GM21526 (cell line): ENCODE data around the gene SPOCK1.

ENCODE experiments used
- ATAC-seq: cut with Tn5 transposase; IDR thresholded peaks from one replicate; pipeline ENCODE4 v1.9.1; 2021; ENCODE audit warnings: moderate library complexity; ENCODE audit not compliant: unreplicated experiment, low FRiP score

The SPOCK1 gene

DNA sequence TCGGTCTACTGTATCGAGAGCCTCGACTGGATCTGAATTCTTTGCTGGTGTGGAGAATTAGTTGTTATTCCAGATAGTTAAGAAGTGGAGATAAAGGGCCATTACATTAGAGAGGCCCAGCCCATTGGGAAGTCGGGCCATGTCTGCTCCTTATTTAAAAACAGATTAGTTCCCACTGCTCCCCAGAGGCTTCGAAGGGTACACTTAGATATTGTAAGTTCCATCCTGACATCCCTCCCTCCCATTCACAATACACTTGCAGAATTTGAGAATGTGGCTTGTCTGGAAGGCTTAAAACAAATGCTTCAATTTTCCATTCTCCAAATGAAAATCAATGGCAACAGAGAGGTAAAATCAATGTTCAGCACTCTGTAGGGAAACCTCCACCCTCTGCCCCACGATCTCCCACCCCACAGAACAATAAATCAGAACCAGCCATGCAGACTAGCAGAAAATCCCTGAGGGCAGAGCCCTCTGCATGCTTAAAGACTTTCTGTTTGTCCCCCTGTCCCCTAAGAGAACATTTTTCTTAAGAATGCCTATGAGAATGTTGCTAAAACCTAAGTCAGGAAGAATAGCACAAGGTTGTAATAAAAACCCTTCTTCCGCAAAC, 364.1 kb downstream of the SPOCK1 start:
- no peak for ATAC-seq

- ATAC-seq = no peak
These were observed 369.0 kb downstream of the SPOCK1 start for GRCh38 chr5:137129886-137130680.

- no peak for ATAC-seq
These were observed 371.1 kb downstream of the SPOCK1 start for GRCh38 chr5:137128012-137128411.

DNA sequence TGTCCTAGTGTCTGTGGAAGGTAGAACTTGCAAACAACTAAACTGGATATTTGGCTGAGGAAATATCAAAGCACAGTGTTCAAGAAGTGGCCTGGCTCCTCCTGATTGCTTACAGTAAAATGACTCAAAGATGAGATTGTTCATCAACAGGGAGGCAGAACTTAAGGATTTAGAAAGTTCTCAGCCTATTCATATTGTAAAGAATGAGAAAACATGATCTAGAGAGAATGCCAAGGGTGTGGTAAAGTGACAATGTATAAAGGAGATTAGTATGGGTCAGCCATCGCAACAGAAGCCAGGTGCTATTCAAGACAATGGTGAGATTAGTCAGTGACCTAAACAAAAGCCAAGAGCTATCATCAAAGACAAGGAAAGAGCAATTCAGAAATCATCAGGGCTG, 372.3 kb downstream of the SPOCK1 start:
- no peak for ATAC-seq

DNA sequence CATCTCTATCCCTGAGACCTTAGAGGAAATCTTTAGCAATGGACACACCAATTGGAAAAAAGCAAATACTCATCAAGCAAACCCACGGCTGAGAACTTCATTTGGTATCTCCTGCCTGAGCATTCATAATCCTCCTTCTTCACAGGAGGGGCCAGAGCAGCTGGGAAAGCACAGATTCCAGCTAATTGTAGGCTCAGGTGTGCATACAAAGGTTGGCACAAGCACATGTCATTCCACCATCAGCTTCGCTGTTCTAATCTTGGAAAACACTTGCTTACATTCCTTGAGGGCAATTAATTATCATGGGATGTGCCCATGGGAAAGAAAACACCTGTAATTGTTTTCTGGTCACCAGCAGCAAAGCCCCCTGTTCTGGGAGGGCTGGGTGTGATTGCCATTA, 376.6 kb downstream of the SPOCK1 start:
- ATAC-seq = no peak

DNA sequence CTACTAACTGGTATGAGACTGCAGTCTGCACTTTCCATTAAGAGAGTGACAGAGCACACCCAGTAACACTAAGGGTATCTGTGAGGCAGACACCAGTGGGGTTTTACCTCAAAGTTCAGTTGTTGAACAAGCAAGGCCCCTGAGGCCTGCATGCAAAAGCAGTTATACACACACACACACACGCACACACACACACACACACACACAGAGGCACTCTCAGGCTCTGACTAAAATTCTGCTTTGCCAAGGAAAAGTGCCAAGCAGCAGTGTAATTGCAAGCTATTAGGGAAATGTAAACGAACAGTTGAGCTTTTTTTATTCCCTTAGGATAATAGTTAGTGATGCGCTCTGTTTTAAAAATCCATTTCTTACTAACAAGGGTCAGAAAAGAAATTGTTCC, 377.1 kb downstream of the SPOCK1 start:
- ATAC-seq = no peak

- no peak for ATAC-seq
These were observed 379.8 kb downstream of the SPOCK1 start for GRCh38 chr5:137119321-137119720.

GRCh38 chr5:137118629-137119028, 380.5 kb downstream of the SPOCK1 start:
- no peak for ATAC-seq

GRCh38 chr5:137115152-137115551, 384.0 kb downstream of the SPOCK1 start:
- no peak for ATAC-seq

GRCh38 chr5:137114529-137114928, 384.6 kb downstream of the SPOCK1 start:
- ATAC-seq = no peak

DNA sequence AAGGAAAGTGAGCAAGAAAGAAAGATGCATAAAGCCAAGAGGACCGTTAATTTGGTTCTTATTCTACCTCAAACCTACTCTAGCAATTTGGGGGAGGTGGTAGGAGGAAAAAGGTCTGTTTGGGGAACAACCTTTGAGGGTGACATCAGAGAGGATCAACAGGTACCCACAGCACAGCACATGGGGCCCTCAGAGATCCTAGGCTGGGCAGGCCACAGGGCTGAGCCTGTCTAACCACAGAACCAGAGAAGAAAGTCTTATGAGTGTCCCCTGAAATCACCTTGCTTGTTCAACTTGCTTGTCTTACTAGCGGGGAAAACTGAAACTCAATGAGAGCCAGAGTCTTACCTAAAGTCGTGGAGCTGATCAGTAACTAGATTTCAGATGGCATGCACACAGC, 385.2 kb downstream of the SPOCK1 start:
- no peak for ATAC-seq

- ATAC-seq = no peak
These were observed 386.0 kb downstream of the SPOCK1 start for GRCh38 chr5:137113161-137113560.

- no peak for ATAC-seq
These were observed 393.6 kb downstream of the SPOCK1 start for GRCh38 chr5:137105351-137106035.

DNA sequence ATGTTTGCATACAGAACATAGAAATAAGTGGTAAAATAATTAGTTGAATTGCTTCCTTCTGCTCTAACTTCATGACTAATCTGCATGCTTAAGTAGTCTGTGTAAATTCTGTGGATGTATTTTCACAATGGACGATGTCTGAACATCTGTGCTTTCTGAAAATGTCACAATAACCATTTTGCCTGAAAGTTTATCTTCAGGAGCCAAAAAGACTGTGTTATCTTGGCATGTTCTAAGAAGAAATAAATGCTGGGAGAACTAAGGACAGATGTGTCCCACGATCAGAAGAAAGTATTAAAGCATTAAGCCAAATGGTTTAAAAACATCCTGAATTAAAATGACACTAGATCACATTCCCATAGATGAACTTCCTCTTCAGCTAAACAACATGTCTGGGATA, 397.6 kb downstream of the SPOCK1 start:
- no peak for ATAC-seq

- no peak for ATAC-seq
These were observed 399.5 kb downstream of the SPOCK1 start for GRCh38 chr5:137099651-137100050.

DNA sequence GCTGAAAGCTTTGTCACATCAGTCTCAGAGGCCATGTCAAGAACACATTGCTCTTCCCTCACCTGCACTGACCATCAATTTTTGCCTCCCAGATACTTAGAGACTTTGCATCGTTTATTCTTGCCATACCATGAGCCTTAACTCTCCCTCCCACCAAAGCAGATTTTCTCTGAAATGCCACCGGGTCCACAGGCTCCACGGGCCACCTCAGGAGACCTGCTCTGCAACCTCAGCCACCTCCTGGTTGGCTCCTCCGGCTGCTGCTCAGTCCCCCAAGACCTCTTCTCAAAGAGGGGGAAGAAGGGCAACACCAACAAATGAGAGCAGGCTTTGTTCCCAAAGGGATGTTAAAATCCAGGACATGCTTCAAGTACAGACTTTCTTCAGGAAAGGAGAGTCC, 400.5 kb downstream of the SPOCK1 start:
- no peak for ATAC-seq

- ATAC-seq = no peak
These were observed 400.9 kb downstream of the SPOCK1 start for GRCh38 chr5:137098238-137098637.

GRCh38 chr5:137097203-137097602, 401.9 kb downstream of the SPOCK1 start:
- ATAC-seq = no peak

GRCh38 chr5:137096149-137097103, 402.7 kb downstream of the SPOCK1 start:
- no peak for ATAC-seq

- no peak for ATAC-seq
These were observed 403.5 kb downstream of the SPOCK1 start for GRCh38 chr5:137095597-137095996.

- no peak for ATAC-seq
These were observed 406.3 kb downstream of the SPOCK1 start for GRCh38 chr5:137092831-137093230.
